ENCODE data around the gene BMP7. TPM values are rescaled to one million over a fixed set of nuclear protein-coding genes. Genes with fewer than 3 reads are reported as not detected.
A peak's percentile ranks its signal among the peaks of the same experiment; 100 is the strongest.

BMP7 gene
- total RNA-seq, 3 donors from 2014 or later: 1.7 to 2.8 (median 2.0) TPM

DNA sequence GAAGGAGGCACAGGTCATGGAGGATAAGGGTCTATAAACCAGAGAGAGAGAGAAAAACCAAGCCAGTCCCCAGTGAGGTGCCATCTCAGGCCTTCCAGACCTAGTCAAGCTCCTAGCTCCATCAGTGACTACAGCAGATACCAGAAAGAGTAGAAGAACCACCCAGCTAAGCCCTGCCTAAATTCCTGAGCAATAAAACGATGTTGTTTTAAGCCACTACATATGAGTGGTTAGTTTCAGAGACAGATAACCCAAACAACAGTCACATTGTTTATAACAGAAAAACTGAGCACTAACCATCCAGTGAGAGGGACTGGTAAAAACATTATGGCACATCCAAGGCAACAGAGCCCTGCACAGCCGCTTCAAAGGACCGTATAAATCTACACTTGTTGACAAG is 59.2 kb downstream of the BMP7 start:
- ATAC-seq (no peak), DNase-seq (no peak)
- H3K4me3 ChIP-seq: no peak overlapping the region
- no peaks in the 10 kb centered on the region for H3K36me3 ChIP-seq (ENCODE audit: low read depth)
- TF ChIP-seq, protein P1, sequence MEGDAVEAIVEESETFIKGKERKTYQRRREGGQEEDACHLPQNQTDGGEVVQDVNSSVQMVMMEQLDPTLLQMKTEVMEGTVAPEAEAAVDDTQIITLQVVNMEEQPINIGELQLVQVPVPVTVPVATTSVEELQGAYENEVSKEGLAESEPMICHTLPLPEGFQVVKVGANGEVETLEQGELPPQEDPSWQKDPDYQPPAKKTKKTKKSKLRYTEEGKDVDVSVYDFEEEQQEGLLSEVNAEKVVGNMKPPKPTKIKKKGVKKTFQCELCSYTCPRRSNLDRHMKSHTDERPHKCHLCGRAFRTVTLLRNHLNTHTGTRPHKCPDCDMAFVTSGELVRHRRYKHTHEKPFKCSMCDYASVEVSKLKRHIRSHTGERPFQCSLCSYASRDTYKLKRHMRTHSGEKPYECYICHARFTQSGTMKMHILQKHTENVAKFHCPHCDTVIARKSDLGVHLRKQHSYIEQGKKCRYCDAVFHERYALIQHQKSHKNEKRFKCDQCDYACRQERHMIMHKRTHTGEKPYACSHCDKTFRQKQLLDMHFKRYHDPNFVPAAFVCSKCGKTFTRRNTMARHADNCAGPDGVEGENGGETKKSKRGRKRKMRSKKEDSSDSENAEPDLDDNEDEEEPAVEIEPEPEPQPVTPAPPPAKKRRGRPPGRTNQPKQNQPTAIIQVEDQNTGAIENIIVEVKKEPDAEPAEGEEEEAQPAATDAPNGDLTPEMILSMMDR (IDR thresholded peaks at IDR 0.05): no peak
- no peaks in the 10 kb centered on the region for H3K4me1 ChIP-seq (ENCODE audit: low read depth)
- intact Hi-C loops (cut with DNase I, micrococcal nuclease): no loop called here
- H3K9me3 ChIP-seq: peaks cover 2% of the 10 kb centered on the region

- Histone ChIP-seq H3K4me1 (ENCODE audit: low read depth) (no peaks in the 10 kb centered on the region), H3K36me3 (ENCODE audit: low read depth) (no peaks in the 10 kb centered on the region), H3K9me3 (peaks cover 2% of the 10 kb centered on the region), H3K4me3 (no peak overlapping the region)
- intact Hi-C loops (cut with DNase I, micrococcal nuclease): no loop called here
- TF ChIP-seq, protein P1 (IDR thresholded peaks at IDR 0.05): no peak
- ATAC-seq: peak; percentile 45
- no peak for DNase-seq
Observed at GRCh38 chr20:57205606-57206219, 60.7 kb downstream of the BMP7 start.

DNA sequence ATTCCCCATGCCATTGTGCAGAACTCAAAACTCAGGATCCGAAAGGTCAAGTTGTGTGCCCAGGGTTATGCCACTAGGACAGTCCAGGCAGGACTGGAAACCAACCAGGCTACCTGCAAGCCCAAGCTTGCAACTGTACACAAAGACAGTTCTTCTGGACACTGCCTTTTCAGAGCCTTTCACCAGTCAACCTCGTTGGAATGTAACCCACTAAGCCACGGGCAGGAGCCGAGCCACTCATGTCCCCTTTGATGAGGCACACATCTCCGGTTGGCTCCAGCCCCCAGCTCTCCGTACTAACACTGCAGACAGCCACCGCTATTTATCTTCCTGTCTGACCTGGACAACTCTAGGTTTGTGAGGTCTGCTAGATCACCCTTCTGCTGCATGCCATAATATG is 62.5 kb downstream of the BMP7 start:
- no peak overlapping the region for H3K4me3 ChIP-seq
- H3K36me3 ChIP-seq (ENCODE audit: low read depth): no peaks in the 10 kb centered on the region
- H3K4me1 ChIP-seq (ENCODE audit: low read depth): no peaks in the 10 kb centered on the region
- peaks cover 2% of the 10 kb centered on the region for H3K9me3 ChIP-seq
- TF ChIP-seq, protein P1 (IDR thresholded peaks at IDR 0.05): no peak
- ATAC-seq (no peak), DNase-seq (no peak)
- intact Hi-C loops (cut with DNase I, micrococcal nuclease): no loop called here

DNA sequence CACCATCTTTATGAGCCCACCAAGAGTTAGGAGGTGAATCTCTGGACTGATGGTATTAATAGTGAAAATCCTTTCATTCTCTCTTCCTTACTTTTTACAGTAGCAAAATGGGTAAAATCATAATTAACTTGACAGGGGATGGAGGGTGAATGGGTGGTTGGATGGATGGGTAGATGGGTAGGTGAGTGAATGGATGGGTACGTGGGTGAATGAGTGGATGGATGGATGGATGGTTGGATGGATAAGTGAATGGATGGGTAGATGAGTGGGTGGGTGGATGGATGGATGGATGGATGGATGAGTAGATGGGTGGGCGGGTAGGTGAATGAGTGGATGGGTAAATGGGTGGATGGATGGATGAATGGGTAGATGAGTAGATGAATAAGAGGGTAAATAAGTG is 63.2 kb downstream of the BMP7 start:
- no peak for DNase-seq
- intact Hi-C loops (cut with DNase I, micrococcal nuclease): no loop called here
- Histone ChIP-seq H3K4me3 (no peak overlapping the region), H3K4me1 (ENCODE audit: low read depth) (no peaks in the 10 kb centered on the region), H3K9me3 (peaks cover 2% of the 10 kb centered on the region), H3K36me3 (ENCODE audit: low read depth) (no peaks in the 10 kb centered on the region)
- TF ChIP-seq, protein P1 (IDR thresholded peaks at IDR 0.05): no peak
- ATAC-seq: no peak

- TF ChIP-seq, protein P1 (IDR thresholded peaks at IDR 0.05): no peak
- peaks cover under 1% of the 10 kb centered on the region for H3K9me3 ChIP-seq
- ATAC-seq (no peak), DNase-seq (no peak)
- no peaks in the 10 kb centered on the region for H3K4me1 ChIP-seq (ENCODE audit: low read depth)
- H3K36me3 ChIP-seq (ENCODE audit: low read depth): no peaks in the 10 kb centered on the region
- intact Hi-C loops (cut with DNase I, micrococcal nuclease): no loop called here
- no peak overlapping the region for H3K4me3 ChIP-seq
Observed at GRCh38 chr20:57202309-57202708, 64.1 kb downstream of the BMP7 start.

Data from mucosa of descending colon (tissue), 3 donors.